ENCODE results near the gene MED15.
"Not testable (repeated sequence)": the region's sequence is repeated elsewhere in the genome, so short reads cannot be mapped to it uniquely, and the experiment has no call there.

MED15 gene

GRCh38 chr22:20530368-20531153, 23.2 kb downstream of the MED15 start:
- no peak for DNase-seq (ENCODE audit: low read depth in 2 of 3, low spot score in 2 of 3)

GRCh38 chr22:20531154-20531403, 23.7 kb downstream of the MED15 start:
- no peak for DNase-seq (ENCODE audit: low read depth in 2 of 3, low spot score in 2 of 3)

DNA sequence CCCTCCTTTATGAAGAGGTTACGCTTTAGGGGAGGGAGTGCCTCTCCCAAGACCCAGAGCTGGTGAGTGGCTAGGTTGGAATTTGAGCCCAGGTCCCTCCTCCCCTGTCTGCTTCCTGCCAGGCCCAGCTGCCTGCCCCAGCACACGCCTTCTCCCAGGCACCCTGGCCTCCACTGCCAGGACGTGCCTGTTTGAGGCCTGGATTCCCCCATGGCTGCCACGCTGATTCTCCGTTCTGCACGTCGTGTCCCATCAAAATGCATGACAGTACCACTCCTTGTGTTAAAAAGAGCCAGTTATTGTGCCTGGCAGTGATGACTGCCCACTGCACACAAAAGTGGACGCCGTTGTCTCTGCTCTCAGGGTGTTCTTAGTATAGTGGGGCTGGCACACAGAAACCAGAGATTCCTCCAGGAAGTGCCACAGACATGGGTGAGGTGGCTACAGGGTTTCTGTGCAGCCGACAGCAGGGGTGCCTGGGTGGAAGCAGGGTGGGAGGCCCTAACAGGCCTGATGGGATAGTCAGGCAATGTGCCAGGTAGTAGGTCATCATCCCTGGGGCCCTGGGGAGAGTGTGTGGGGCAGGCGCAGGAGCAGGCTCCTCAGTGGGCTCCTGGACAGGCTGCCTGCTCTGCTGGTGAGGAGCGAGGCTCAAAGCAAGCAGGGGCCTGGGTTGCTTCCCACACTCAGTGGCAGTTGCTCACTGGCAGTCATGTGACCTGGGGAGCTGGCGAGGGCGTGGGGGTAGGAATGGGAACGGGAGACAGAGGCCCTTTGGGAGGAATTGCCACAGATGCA, 24.2 kb downstream of the MED15 start:
- DNase-seq (ENCODE audit: low read depth in 2 of 3, low spot score in 2 of 3), result no peak

DNA sequence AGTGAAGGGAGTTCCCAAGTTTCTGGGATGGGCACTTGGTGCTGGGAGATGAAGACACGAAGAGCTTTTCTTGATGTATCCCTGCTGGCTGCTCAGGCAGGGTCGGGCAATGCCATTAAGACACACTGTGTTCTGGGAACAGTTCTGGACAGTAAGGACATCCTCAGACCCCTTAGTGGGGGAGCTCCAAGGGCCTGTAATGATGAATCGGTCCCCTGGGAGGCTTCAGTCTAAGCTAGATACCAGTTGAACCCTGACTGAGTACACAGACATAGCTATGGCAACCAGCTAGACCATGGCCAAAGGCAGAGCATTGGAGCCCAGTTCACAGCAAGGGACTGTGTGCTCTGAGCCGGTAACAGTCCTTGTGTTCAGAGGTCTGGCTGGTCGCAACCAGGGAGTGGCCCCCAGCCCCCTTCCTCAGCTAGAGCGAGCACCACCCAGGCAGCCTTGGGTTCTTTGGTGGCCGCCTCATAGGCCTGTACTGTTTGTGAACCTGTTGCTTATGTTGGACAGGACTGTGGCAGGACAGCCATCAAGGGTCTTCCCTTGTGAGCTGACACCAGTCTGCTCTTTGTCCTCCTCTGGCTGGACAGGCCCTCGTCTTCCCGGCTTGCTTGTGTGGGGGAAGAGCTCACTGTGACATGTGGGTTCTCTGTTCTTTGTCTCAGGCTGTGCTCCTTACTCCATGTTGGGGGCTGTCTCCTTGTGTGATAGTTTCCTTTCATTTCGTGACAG, 25.0 kb downstream of the MED15 start:
- DNase-seq (ENCODE audit: low read depth in 2 of 3, low spot score in 2 of 3), result no peak

DNA sequence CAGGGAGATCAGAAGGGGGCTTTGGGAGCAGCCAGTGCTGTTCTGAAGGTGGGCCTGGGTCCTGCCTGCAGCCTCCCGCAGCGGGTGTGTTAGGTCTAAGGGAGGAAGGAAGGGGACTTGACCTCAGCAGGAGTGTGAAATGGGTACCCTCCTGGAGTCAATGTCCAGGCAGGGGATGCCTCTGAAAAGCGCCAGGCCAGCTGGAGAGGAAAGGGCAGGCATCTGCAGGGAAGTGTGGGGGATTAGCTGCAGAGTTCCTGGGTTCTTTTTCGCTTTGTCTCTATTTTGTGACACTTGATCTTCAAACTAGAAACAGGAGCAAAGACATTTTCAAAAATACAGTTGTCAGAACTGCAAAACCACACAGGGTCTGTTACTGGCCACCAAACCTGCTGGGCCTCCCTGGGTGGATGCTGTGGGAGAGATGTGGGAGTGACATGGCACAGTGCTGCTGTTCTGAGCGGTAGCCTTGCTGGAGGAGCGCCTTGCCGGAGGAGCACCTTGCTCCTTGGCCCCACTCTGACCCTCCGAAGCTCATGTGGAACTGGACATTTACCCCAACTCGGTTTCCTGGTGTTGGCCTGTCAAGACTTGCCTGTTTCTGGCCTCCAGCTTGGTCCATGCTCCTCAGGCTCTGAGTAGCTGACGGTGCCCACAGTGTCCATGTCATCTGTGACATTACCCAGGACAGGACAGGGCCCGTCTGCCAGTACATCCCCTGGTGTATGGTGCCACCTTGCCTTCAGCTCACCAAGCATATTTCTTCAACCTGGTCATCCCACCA, 25.9 kb downstream of the MED15 start:
- DNase-seq (ENCODE audit: low read depth in 2 of 3, low spot score in 2 of 3), result no peak

- no peak for DNase-seq (ENCODE audit: low read depth in 2 of 3, low spot score in 2 of 3)
Observed at GRCh38 chr22:20533879-20534265, 26.5 kb downstream of the MED15 start.

- no peak for DNase-seq (ENCODE audit: low read depth in 2 of 3, low spot score in 2 of 3)
Observed at GRCh38 chr22:20536590-20537324, 29.3 kb downstream of the MED15 start.

DNA sequence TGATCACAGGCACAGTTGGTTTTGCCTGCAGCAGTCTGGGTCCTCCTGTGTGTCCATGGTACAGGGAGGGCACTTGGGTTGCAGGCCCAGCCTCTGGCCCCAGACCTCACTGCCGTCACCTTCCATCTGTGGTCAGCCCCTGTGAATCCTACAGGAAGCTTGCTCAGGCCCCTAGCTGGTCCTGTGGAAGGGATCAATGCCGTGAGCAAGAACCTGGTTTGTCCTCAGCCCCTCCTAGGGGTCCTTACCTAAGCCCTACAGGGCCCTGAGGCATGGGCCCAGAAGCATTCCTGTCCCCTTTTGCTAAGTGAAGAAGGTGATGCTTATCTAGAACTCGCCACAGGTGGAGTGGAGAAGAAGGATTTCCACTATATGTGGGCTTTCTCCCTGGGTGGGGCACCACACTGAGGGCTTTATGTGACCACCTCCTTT, 29.9 kb downstream of the MED15 start:
- no peak for DNase-seq (ENCODE audit: low read depth in 2 of 3, low spot score in 2 of 3)

DNA sequence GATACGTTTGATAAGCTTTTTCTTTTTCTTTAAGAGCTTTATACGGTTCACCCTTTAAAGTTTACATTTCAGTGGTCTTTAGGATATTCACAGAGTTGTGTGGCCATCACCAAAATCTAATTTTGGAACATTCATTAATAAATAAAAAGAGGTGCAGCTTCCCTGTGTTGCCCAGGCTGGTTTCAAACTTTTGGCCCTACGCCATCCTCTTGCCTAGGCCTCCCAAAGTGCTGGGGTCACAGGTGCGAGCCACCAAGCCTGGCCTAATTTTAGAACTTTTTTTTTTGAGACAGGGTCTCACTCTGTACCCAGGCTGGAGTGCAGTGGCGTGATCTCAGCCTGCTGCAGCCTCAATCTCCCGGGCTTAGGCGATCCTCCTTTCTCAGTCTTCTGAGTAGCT, 30.6 kb downstream of the MED15 start:
- no peak for DNase-seq (ENCODE audit: low read depth in 2 of 3, low spot score in 2 of 3)

GRCh38 chr22:20538875-20539274, 31.5 kb downstream of the MED15 start:
- not testable (repeated sequence) for DNase-seq (ENCODE audit: low read depth in 2 of 3, low spot score in 2 of 3)

DNA sequence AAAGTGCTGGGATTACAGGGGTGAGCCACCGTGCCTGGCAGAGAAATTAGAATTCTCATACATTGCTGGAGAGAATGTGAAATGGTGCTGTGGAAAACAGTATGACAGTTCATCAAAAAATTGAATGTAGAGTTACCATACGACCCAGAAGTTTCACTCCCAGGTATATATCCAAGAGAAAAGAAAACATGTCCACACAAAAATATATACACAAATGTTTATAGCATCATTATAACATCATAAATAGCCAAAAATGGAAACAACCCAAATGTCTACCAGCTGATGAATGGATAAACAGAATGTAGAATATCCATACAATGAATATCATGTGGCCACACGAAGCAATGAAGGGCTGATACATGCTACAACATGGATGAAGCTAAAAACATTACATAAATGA, 34.6 kb downstream of the MED15 start:
- no peak for DNase-seq (ENCODE audit: low read depth in 2 of 3, low spot score in 2 of 3)

- no peak for DNase-seq (ENCODE audit: low read depth in 2 of 3, low spot score in 2 of 3)
Observed at GRCh38 chr22:20542736-20543135, 35.3 kb downstream of the MED15 start.

DNA sequence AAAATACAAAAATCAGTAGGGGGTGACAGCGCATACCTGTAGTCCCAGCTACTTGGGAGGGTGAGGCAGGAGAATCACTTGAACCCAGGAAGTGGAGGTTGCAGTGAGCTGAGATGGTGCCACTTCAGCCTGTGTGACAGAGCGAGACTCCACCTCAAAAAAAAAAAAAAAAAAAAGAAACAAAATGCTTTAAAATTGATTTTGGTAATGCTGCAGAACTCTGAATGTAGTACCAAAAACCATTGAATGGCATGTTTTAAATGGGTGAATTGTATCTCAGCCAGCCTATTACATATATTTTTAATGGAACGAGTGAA, 37.9 kb downstream of the MED15 start:
- DNase-seq (ENCODE audit: low read depth in 2 of 3, low spot score in 2 of 3), result not testable (repeated sequence)

- no peak for DNase-seq (ENCODE audit: low read depth in 2 of 3, low spot score in 2 of 3)
Observed at GRCh38 chr22:20545681-20546521, 38.5 kb downstream of the MED15 start.

DNA sequence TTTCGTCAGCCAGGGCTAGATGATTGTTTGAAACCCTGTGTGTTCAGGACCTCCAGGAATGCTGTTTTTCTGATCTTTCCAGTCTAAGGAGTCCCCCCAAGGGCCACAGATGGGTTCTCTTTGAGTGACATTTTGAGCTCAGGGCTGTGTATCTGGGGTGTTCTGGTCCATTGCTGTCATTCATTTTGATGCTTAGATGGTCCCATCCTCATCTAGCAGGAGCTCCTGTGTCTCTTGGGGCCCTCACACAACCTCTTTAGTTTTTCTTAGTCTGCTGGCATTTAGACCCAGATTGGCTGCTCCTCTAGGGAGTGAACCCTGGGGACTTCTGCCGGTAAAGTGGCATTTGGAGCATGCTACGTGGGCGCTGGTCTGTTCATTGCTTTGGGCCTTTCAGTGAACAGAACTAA, 39.1 kb downstream of the MED15 start:
- no peak for DNase-seq (ENCODE audit: low read depth in 2 of 3, low spot score in 2 of 3)

- DNase-seq (ENCODE audit: low read depth in 2 of 3, low spot score in 2 of 3), result no peak
Observed at GRCh38 chr22:20547029-20547428, 39.6 kb downstream of the MED15 start.

DNA sequence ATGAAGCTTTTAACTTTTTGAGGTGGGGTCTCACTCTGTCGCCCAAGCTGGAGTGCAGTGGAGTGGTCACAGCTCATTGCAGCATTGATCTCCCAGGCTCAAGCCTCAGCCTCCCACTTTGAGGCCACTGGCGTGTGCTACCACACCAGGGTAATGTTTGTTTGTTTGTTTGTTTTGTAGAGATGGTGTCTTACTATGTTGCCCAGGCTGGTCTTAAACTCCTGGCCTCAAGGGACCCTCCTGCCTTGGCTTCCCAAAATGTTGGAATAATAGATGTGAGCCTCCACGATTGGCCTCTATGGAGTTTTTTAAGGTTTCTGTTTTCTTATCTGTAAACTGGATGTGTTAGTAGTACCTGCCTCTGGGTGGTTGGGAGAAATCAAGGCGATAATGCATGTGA, 41.4 kb downstream of the MED15 start:
- no peak for DNase-seq (ENCODE audit: low read depth in 2 of 3, low spot score in 2 of 3)

DNA sequence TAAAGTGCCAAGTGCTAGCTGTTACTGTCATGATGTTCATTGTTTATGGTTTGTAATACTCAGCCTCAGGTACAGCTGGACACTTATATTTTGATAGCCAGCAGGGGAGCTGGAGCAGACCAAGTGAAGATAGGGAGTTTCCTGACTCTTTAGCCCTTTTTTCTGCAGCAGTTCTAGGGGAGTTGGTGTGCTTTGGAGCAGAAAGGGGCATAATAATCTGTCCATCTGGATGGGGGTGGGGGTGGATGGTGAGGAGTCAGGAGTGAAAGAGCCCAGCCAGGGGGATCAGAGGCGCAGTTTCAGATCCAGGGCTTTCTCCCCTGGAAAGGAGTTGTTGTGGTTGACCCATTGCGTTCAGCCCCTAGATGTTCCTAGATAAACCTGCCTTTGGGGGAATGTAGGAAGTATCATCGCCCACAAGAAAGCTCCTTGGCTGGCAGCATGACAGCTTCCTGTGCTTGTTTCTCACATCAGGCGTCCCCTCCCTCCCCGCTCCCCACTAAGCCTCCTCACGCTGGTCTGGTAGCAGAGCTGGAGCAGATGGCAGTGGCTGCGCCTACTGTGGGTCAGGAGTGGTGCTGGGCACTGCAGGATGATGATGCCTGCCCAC, 41.9 kb downstream of the MED15 start:
- DNase-seq (ENCODE audit: low read depth in 2 of 3, low spot score in 2 of 3), result no peak

DNA sequence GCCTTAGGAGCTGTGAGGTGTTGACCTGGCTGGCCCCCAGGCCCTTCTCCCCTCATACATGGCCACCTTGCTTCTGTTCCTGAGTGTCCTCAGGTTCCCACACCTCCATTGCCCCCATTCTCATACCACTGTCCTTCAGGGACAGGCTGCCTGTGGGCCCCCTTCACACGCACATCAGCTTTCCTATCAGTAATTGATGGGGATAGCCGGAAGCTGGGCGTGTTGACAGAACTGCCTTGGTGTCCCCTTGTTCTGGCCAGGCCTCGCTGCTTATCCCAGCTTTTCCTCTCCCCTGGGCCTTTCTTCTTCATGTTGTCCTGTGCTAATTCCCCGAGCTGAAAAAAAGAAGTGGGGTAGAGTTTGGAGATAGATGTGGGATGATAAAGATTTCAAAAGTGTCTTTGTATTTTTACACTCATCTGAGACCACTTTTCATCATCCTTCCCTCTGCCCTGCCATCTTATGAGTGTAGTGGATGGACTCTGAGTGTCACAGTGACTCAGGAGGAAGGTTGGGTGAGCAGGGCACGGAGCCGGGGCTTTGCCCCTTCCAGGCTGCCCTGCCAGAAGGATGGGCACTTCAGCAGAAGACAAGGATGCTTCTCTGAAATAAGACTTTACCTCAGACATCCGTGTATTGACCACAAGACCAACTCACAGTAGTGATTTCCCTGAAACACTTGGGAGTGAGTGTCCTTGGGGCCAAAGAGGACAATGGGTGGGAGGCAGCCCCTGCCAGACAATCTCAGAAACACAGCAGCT, 42.8 kb downstream of the MED15 start:
- no peak for DNase-seq (ENCODE audit: low read depth in 2 of 3, low spot score in 2 of 3)
